ENCODE data around the gene EDARADD.

GRCh38 chr1:236514703-236515442, 120.8 kb downstream of the EDARADD start:
- TF ChIP-seq GATA2 (IDR thresholded peaks at IDR 0.05; ENCODE audit: low read depth, low read length) = no peak
- TF ChIP-seq GATA3 (IDR thresholded peaks at IDR 0.05; ENCODE audit: low read depth, low read length) = no peak

All from SH-SY5Y (cell line).